Measurements from ENCODE around the gene SLC25A13. TPM values are rescaled to one million over a fixed set of nuclear protein-coding genes. Genes with fewer than 3 reads are reported as not detected.

Gene SLC25A13
- polyA plus RNA-seq, 1 of the 3 experiments (the other 2 are of a cell fraction) = 16.0 TPM

GRCh38 chr7:96219378-96220130 lies 102.3 kb downstream of the SLC25A13 start:
- CTCF ChIA-PET = interaction anchor here (0.7 to 2.0 kb wide), 3 partner anchors 14 to 808 kb away, joined by 3 to 7 read pairs (median 3); no protein-coding TSS in a partner anchor
- no peak overlapping the region for H2AFZ ChIP-seq (ENCODE audit: low read depth)

DNA sequence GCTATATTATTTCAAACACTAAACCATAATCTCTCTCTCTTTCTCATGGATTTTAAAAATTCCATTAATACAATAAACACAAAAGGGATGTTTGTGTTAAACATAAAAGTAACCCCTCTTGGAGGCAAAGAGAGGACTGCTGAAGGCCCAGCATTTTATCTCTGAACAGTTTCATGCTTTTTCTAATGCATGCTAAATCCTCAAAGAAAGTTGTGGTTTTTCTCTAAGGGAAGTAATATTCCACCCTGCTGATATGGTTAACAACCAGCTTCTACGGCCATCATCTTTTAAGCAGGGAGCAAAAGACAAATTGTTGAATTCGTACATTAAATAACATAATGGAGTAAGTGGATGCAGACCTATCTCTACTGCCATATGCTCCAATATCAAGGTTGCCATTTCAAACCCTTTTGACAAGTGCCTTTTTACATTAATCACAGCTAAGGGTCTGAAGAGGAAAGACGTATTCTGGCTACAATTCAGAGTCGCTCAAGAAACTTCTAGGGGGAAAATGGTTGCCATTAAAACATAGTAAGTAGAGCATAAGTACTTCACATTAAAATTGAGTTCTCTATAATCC lies 103.1 kb downstream of the SLC25A13 start:
- H3K27ac ChIP-seq (ENCODE audit: low read depth in 2 of 2, low read length in 1 of 2) = 0 out of 4 replicates have a peak overlapping the region, but pooled peaks of 1 of the 2 experiments have one; percentile 1
- no peaks in the 10 kb centered on the region for H3K79me2 ChIP-seq (ENCODE audit: insufficient read depth)
- H4K20me1 ChIP-seq (ENCODE audit: insufficient read depth) = no peaks in the 10 kb centered on the region; the same call in 1 of the 2 replicates
- CTCF ChIA-PET = interaction anchor here (0.9 to 2.0 kb wide), 2 partner anchors 13 to 809 kb away, joined by 3 to 7 read pairs; no protein-coding TSS in a partner anchor
- TF ChIP-seq TCF12 (IDR thresholded peaks at IDR 0.05) (no peak), MEF2A (IDR thresholded peaks at IDR 0.05; ENCODE audit: borderline replicate concordance, low read depth) (no peak), CHD2 (IDR thresholded peaks at IDR 0.05; ENCODE audit: low read length, partially characterized antibody) (no peak), EZH2phosphoT487 (IDR thresholded peaks at IDR 0.05; ENCODE audit: borderline replicate concordance, low read depth) (no peak), EP300 (IDR thresholded peaks at IDR 0.05; ENCODE audit: borderline replicate concordance in 1 of 2, low read depth in 1 of 2, low read length in 1 of 2) (no peak), ZBTB33 (IDR thresholded peaks at IDR 0.05; ENCODE audit: borderline replicate concordance, low read depth) (no peak), TAF1 (IDR thresholded peaks at IDR 0.05; ENCODE audit: borderline replicate concordance, low read depth, low read length) (no peak)
- TF ChIP-seq, protein P1, sequence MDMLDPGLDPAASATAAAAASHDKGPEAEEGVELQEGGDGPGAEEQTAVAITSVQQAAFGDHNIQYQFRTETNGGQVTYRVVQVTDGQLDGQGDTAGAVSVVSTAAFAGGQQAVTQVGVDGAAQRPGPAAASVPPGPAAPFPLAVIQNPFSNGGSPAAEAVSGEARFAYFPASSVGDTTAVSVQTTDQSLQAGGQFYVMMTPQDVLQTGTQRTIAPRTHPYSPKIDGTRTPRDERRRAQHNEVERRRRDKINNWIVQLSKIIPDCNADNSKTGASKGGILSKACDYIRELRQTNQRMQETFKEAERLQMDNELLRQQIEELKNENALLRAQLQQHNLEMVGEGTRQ (IDR thresholded peaks at IDR 0.05; ENCODE audit: borderline replicate concordance, low read depth, low read length) = no peak
- POLR2A ChIA-PET = no interaction called here
- WGBS (ENCODE audit: low lambda C conversion rate) = 71% methylated on average over 4 of the region's 4 CpGs
- no peaks in the 10 kb centered on the region for H3K9me3 ChIP-seq
- no peaks in the 10 kb centered on the region for H3F3A ChIP-seq (replicated peaks; ENCODE audit: insufficient read depth)
- no peaks in the 10 kb centered on the region for H3K27me3 ChIP-seq (ENCODE audit: insufficient read depth)
- no peak overlapping the region for H3K4me3 ChIP-seq (ENCODE audit: low read depth in 2 of 2, low read length in 1 of 2)
- no peak overlapping the region for H3K4me2 ChIP-seq
- H3K4me1 ChIP-seq (ENCODE audit: control insufficient read depth in 1 of 2, insufficient read depth in 2 of 2, low read depth in 1 of 2, low read length in 1 of 2) = peaks cover 0 to 10% of the 10 kb centered on the region in 2 experiments; a peak in 2 of 4 replicates
- H2AFZ ChIP-seq (ENCODE audit: low read depth) = no peak overlapping the region
- no peaks in the 10 kb centered on the region for H3K9me2 ChIP-seq
- H3K36me3 ChIP-seq (replicated peaks in 1 of 2; ENCODE audit: control insufficient read depth in 1 of 2, insufficient read depth in 2 of 2, low read length in 1 of 2) = peaks cover 0 to 7% of the 10 kb centered on the region in 2 experiments
- no peak for DNase-seq
- no peak overlapping the region for H3K9ac ChIP-seq

More at GRCh38 chr7:96219378-96220130, 102.3 kb downstream of the SLC25A13 start:
- H4K20me1 ChIP-seq (ENCODE audit: insufficient read depth) = no peaks in the 10 kb centered on the region; the same call in 1 of the 2 replicates
- H3K36me3 ChIP-seq (replicated peaks in 1 of 2; ENCODE audit: control insufficient read depth in 1 of 2, insufficient read depth in 2 of 2, low read length in 1 of 2) = peaks cover 0 to 7% of the 10 kb centered on the region in 2 experiments
- no peak overlapping the region for H3K4me3 ChIP-seq (ENCODE audit: low read depth in 2 of 2, low read length in 1 of 2)
- H3K4me1 ChIP-seq (ENCODE audit: control insufficient read depth in 1 of 2, insufficient read depth in 2 of 2, low read depth in 1 of 2, low read length in 1 of 2) = peaks cover 0 to 10% of the 10 kb centered on the region in 2 experiments; a peak in 2 of 4 replicates
- TF ChIP-seq EP300 (IDR thresholded peaks at IDR 0.05; ENCODE audit: borderline replicate concordance in 1 of 2, low read depth in 1 of 2, low read length in 1 of 2) (peak in 1 of 2 experiments; percentile 71; a peak in 2 of 4 replicates), GATA2 (CRISPR knock-in tag; IDR thresholded peaks at IDR 0.05) (0 out of 2 replicates have a peak, but pooled peaks have one; percentile 23), PBX3 (IDR thresholded peaks at IDR 0.05) (0 out of 2 replicates have a peak, but pooled peaks have one; percentile 4), FOXJ3 (CRISPR knock-in tag; IDR thresholded peaks at IDR 0.05) (no peak)
- no peaks in the 10 kb centered on the region for H3K9me2 ChIP-seq
- no peak overlapping the region for H3K4me2 ChIP-seq
- H3F3A ChIP-seq (replicated peaks; ENCODE audit: insufficient read depth) = no peaks in the 10 kb centered on the region
- no peaks in the 10 kb centered on the region for H3K27me3 ChIP-seq (ENCODE audit: insufficient read depth)
- 70% methylated on average over 1 of the region's 1 CpG for WGBS (ENCODE audit: low lambda C conversion rate)
- H3K9me3 ChIP-seq = no peaks in the 10 kb centered on the region
- no peaks in the 10 kb centered on the region for H3K79me2 ChIP-seq (ENCODE audit: insufficient read depth)
- peak; percentile 44 for DNase-seq
- POLR2A ChIA-PET = no interaction called here
- no peak overlapping the region for H3K9ac ChIP-seq
- 0 out of 4 replicates have a peak overlapping the region, but pooled peaks have one; percentile 1 to 6 for H3K27ac ChIP-seq (ENCODE audit: low read depth in 2 of 2, low read length in 1 of 2)
